Peyer's patch (tissue), 4 donors: Measurements from ENCODE around the gene CALR.

Experiments used
- POLR2A ChIP-seq, 2 donors: fragments of 450-650 bp; IDR thresholded peaks; one replicate each; pipeline ENCODE4 v1.5.1; 2017; ENCODE audit warnings: antibody characterized with exemption in 2 of 2, mild to moderate bottlenecking in 2 of 2, moderate library complexity in 2 of 2
- TF ChIP-seq, protein P1 (sequence below), 6 experiments: fragments of 450-650 bp in 4 of 6; fragments of 200-600 bp in 2 of 6; sonication (generic) in 1 of 6; IDR thresholded peaks; one replicate each; pipeline ENCODE4 v1.5.1; 2017 to 2019; ENCODE audit warnings: antibody characterized with exemption in 6 of 6, mild to moderate bottlenecking in 3 of 6, moderate library complexity in 1 of 6

- TF ChIP-seq, protein P1, sequence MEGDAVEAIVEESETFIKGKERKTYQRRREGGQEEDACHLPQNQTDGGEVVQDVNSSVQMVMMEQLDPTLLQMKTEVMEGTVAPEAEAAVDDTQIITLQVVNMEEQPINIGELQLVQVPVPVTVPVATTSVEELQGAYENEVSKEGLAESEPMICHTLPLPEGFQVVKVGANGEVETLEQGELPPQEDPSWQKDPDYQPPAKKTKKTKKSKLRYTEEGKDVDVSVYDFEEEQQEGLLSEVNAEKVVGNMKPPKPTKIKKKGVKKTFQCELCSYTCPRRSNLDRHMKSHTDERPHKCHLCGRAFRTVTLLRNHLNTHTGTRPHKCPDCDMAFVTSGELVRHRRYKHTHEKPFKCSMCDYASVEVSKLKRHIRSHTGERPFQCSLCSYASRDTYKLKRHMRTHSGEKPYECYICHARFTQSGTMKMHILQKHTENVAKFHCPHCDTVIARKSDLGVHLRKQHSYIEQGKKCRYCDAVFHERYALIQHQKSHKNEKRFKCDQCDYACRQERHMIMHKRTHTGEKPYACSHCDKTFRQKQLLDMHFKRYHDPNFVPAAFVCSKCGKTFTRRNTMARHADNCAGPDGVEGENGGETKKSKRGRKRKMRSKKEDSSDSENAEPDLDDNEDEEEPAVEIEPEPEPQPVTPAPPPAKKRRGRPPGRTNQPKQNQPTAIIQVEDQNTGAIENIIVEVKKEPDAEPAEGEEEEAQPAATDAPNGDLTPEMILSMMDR (IDR thresholded peaks at IDR 0.05), result no peak
- TF ChIP-seq POLR2A (IDR thresholded peaks at IDR 0.05), result no peak
Observed at GRCh38 chr19:12930002-12930645, 8.3 kb upstream of the CALR start.
